GM12878 (cell line): ENCODE data around the gene GDE1. TPM values are rescaled to one million over a fixed set of nuclear protein-coding genes. Genes with fewer than 3 reads are reported as not detected.

Source experiments
- ATAC-seq: fragments of 200-7000 bp; cut with Tn5 transposase; 3 replicates; pipeline ENCODE4 v1.9.1; 2020; ENCODE audit warnings: mild to moderate bottlenecking, moderate library complexity
- BruUV-seq: library from RNA; stranded (reverse); fragments of 400-500 nt; replicated peaks from 2 replicates; lab custom pipeline; 2021; lab: Mats Ljungman, UMichigan
- CTCF ChIA-PET: fragments of 300-600 bp; sonication (Branson Sonifier 250); formaldehyde crosslinking; extraction: SDS; loops from one replicate; lab custom pipeline; 2021; ENCODE audit warnings: inconsistent platforms; lab: Yijun Ruan, JAX
- POLR2A ChIA-PET: fragments of 350-600 bp; formaldehyde crosslinking; extraction: SDS; loops from one replicate; lab custom pipeline; 2021; ENCODE audit warnings: inconsistent platforms; lab: Charles Lee
- RAD21 ChIA-PET: fragments of 300-600 bp; sonication (Branson Sonifier 250); formaldehyde crosslinking; loops from one replicate; lab custom pipeline; 2023; ENCODE audit warnings: antibody characterized with exemption; ENCODE audit not compliant: unreplicated experiment; lab: Charles Lee
- SMC1A ChIA-PET: fragments of 300-600 bp; sonication (Branson Sonifier 250); formaldehyde crosslinking; loops from one replicate; lab custom pipeline; 2023; ENCODE audit not compliant: unreplicated experiment, uncharacterized antibody; lab: Charles Lee
- DNase-seq: peaks from one replicate; pipeline ENCODE4 v3.0.0-alpha.2; 2011; ENCODE audit warnings: low read depth, low spot score
- FAIRE-seq: peaks from 3 replicates; lab custom pipeline; 2011; peaks lifted over from hg19 to GRCh38; lab: Jason Lieb, UNC
- H2AFZ ChIP-seq: 2 replicates; pipeline ENCODE4 v1.6.0; 2011; ENCODE audit warnings: low read depth, low read length, control low read depth; ENCODE audit not compliant: control insufficient read depth
- H3K27ac ChIP-seq: 2 replicates; pipeline ENCODE4 v1.5.1; 2011; ENCODE audit warnings: control low read depth; ENCODE audit not compliant: control insufficient read depth, insufficient read depth
- H3K27me3 ChIP-seq, 2 experiments: replicated peaks in 1 of 2; 2 replicates each; pipeline versions ENCODE4 v1.6.0 to v1.6.1; 2011; ENCODE audit warnings: low read length in 1 of 2; ENCODE audit not compliant: control insufficient read depth in 2 of 2, insufficient read depth in 2 of 2
- H3K36me3 ChIP-seq, 2 experiments: 2 replicates each; pipeline ENCODE4 v1.5.1; 2011; ENCODE audit warnings: low read length in 1 of 2; ENCODE audit not compliant: control insufficient read depth in 2 of 2, insufficient read depth in 2 of 2
- H3K4me1 ChIP-seq: 2 replicates; pipeline ENCODE4 v1.6.1; 2011; ENCODE audit warnings: mild to moderate bottlenecking, low read length, moderate library complexity, mixed read lengths; ENCODE audit not compliant: control insufficient read depth, insufficient read depth
- H3K4me2 ChIP-seq: 2 replicates; pipeline ENCODE4 v1.6.0; 2011; ENCODE audit warnings: control low read depth; ENCODE audit not compliant: control insufficient read depth, insufficient read depth
- H3K4me3 ChIP-seq: fragments of 200-600 bp; sonication (generic); 2 replicates; pipeline ENCODE4 v1.5.1; 2016
- H3K79me2 ChIP-seq: 2 replicates; pipeline ENCODE4 v1.6.0; 2011; ENCODE audit warnings: low read length; ENCODE audit not compliant: control insufficient read depth, insufficient read depth
- H3K9ac ChIP-seq: 2 replicates; pipeline ENCODE4 v1.8.0; 2011; ENCODE audit warnings: low read length, control low read depth, mixed read lengths; ENCODE audit not compliant: control insufficient read depth, insufficient read depth
- H3K9me3 ChIP-seq: replicated peaks from 3 replicates; pipeline ENCODE4 v1.5.1; 2011; ENCODE audit warnings: mild to moderate bottlenecking, low read length; ENCODE audit not compliant: control insufficient read depth, insufficient read depth
- H4K20me1 ChIP-seq: 2 replicates; pipeline ENCODE4 v1.6.0; 2011; ENCODE audit not compliant: control insufficient read depth, insufficient read depth
- EGR1 ChIP-seq, 2 experiments: IDR thresholded peaks; 1 replicate in 1 of 2; 2 replicates in 1 of 2; pipeline ENCODE4 v1.6.1; 2011 to 2012; ENCODE audit warnings: low read depth in 2 of 2, low read length in 2 of 2, borderline replicate concordance in 1 of 2, mild to moderate bottlenecking in 1 of 2, moderate library complexity in 1 of 2
- FOS ChIP-seq: IDR thresholded peaks from 3 replicates; pipeline ENCODE4 v1.6.1; 2011; ENCODE audit warnings: borderline replicate concordance; ENCODE audit not compliant: insufficient read length; ENCODE audit errors: extremely low read depth
- KLF5 ChIP-seq: fragments of 450-650 bp; IDR thresholded peaks from 2 replicates; pipeline ENCODE4 v1.6.1; 2014; ENCODE audit warnings: mild to moderate bottlenecking; ENCODE audit not compliant: partially characterized antibody
- NFYB ChIP-seq: IDR thresholded peaks from 2 replicates; pipeline ENCODE4 v1.6.1; 2011; ENCODE audit warnings: low read depth, mild to moderate bottlenecking, low read length, improper control_type of control experiment, moderate library complexity; ENCODE audit not compliant: insufficient read depth
- SMAD1 ChIP-seq: fragments of 450-650 bp; IDR thresholded peaks from 2 replicates; pipeline ENCODE4 v1.6.1; 2018; ENCODE audit warnings: mild to moderate bottlenecking, low read depth; ENCODE audit not compliant: partially characterized antibody
- TCF3 ChIP-seq: IDR thresholded peaks from 2 replicates; pipeline ENCODE4 v1.6.1; 2012; ENCODE audit warnings: low read depth, mild to moderate bottlenecking, low read length, borderline replicate concordance; ENCODE audit not compliant: insufficient read depth
- WGBS: methylation state at CpG from one replicate; pipeline ENCODE4 v1.1.6; 2016; ENCODE audit warnings: low lambda C conversion rate; ENCODE audit not compliant: insufficient replicate concordance, insufficient coverage; ENCODE audit errors: missing lambda C conversion rate; 5-methylcytosine and 5-hydroxymethylcytosine counted together
- in situ Hi-C: fragments of 300-500 bp; cut with MboI; formaldehyde crosslinking; loops from 9 replicates; pipeline ENCODE4 v1.14.3; 2018; ENCODE audit warnings: mixed read lengths
- intact Hi-C: fragments of 100-400 bp; cut with micrococcal nuclease; formaldehyde crosslinking; loops from one replicate; pipeline ENCODE4 v1.14.2; 2022; ENCODE audit not compliant: unreplicated experiment
- polyA plus RNA-seq, 11 experiments: library from polyadenylated mRNA; depleted of rRNA in 4 of 11; unstranded in 6 of 11; stranded (reverse) in 5 of 11; fragments of >200 nt; fragmentation: Nextera tagmentation in 4 of 11; fragmentation: Illumina TruSeq in 1 of 11; extraction: Ambion mirVana in 4 of 11; extraction: Trizol in 1 of 11; gene quantifications; 1 replicate in 1 of 11; 2 replicates in 10 of 11; pipeline versions ENCODE4 v1.2.1 to v1.2.3, GENCODE V29; 2011 to 2016; ENCODE audit warnings: inconsistent platforms in 2 of 11, missing spikeins in 2 of 11, low read depth in 1 of 11
- total RNA-seq, 4 experiments: library from RNA; depleted of rRNA in 3 of 4; stranded (reverse); fragments of >200 nt in 3 of 4; fragmentation: Illumina TruSeq in 1 of 4; extraction: Trizol in 1 of 4; gene quantifications; 2 replicates each; pipeline versions ENCODE4 v1.2.1 to v1.2.3, GENCODE V29; 2013 to 2021
- TF ChIP-seq, protein P1 (sequence below): fragments of 450-650 bp; IDR thresholded peaks from 2 replicates; pipeline ENCODE4 v1.6.1; 2017; ENCODE audit warnings: mild to moderate bottlenecking, low read depth, inconsistent platforms; ENCODE audit not compliant: poor library complexity, severe bottlenecking
- TF ChIP-seq, protein P2 (sequence below): IDR thresholded peaks from 2 replicates; pipeline ENCODE4 v1.6.1; 2011; ENCODE audit warnings: borderline replicate concordance, low read depth, mild to moderate bottlenecking, moderate library complexity, low read length; ENCODE audit not compliant: insufficient read depth, poor library complexity, severe bottlenecking
- TF ChIP-seq, protein P3 (sequence below): fragments of 450-650 bp; IDR thresholded peaks from 2 replicates; pipeline ENCODE4 v1.6.1; 2017; ENCODE audit warnings: mild to moderate bottlenecking, moderate library complexity
- TF ChIP-seq, protein P4 (sequence below): fragments of 450-650 bp; IDR thresholded peaks from 2 replicates; pipeline ENCODE4 v1.6.1; 2016; ENCODE audit warnings: mild to moderate bottlenecking
- TF ChIP-seq, protein P5 (sequence below): IDR thresholded peaks from 2 replicates; pipeline ENCODE4 v1.6.1; 2011; ENCODE audit warnings: borderline replicate concordance, low read depth, mild to moderate bottlenecking, moderate library complexity, mixed read lengths, low read length; ENCODE audit not compliant: insufficient read depth; ENCODE audit errors: extremely low read length

GDE1 gene
- total and polyA plus RNA-seq, 10 of the 15 experiments (the other 5 are each of a cell fraction or from before 2014, with no cell fraction given), result 14.8 to 31.8 (median 21.0) TPM

DNA sequence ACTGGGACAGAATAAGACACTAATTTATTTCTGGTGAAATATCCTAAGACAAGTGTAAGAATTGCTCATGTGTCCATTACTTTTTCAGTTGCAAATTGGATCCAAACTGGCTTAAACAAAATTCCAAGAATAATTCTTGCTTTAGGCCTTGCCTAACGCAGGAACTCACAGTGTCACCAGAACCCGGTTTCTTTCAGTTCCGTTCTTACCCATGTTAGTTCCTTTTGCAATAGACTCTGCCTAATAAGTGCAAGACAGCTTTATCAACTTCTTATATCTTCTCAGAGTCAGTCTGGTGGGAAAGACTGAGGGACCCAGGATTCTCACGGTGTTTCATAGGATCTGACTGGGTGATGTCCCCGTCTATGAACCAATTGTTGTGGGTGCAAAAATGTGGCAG, 24.7 kb downstream of the GDE1 start:
- no peak overlapping the region for H3K4me2 ChIP-seq
- no TSS peak for BruUV-seq
- SMC1A ChIA-PET, result no interaction called here
- CTCF ChIA-PET, result no interaction called here
- H3K4me3 ChIP-seq, result no peak overlapping the region
- RAD21 ChIA-PET, result no interaction called here
- no peaks in the 10 kb centered on the region for H3K27me3 ChIP-seq
- H3K27ac ChIP-seq, result no peak overlapping the region
- no peak overlapping the region for H2AFZ ChIP-seq
- DNase-seq, result no peak
- peaks cover 4% of the 10 kb centered on the region; the same call in 1 of the 2 replicates for H3K4me1 ChIP-seq
- ATAC-seq, result no peak
- H4K20me1 ChIP-seq, result no peaks in the 10 kb centered on the region
- no peaks in the 10 kb centered on the region for H3K79me2 ChIP-seq
- no peak for FAIRE-seq
- intact Hi-C loops, result no loop called here
- TF ChIP-seq, protein P1, sequence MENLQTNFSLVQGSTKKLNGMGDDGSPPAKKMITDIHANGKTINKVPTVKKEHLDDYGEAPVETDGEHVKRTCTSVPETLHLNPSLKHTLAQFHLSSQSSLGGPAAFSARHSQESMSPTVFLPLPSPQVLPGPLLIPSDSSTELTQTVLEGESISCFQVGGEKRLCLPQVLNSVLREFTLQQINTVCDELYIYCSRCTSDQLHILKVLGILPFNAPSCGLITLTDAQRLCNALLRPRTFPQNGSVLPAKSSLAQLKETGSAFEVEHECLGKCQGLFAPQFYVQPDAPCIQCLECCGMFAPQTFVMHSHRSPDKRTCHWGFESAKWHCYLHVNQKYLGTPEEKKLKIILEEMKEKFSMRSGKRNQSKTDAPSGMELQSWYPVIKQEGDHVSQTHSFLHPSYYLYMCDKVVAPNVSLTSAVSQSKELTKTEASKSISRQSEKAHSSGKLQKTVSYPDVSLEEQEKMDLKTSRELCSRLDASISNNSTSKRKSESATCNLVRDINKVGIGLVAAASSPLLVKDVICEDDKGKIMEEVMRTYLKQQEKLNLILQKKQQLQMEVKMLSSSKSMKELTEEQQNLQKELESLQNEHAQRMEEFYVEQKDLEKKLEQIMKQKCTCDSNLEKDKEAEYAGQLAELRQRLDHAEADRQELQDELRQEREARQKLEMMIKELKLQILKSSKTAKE, result no peak
- TF ChIP-seq SMAD1 (no peak), EGR1 (IDR thresholded peaks at IDR 0.05; ENCODE audit: borderline replicate concordance in 1 of 2, low read depth in 2 of 2, low read length in 2 of 2) (no peak), NFYB (no peak), KLF5 (no peak), TCF3 (no peak), FOS (no peak)
- TF ChIP-seq, protein P2, sequence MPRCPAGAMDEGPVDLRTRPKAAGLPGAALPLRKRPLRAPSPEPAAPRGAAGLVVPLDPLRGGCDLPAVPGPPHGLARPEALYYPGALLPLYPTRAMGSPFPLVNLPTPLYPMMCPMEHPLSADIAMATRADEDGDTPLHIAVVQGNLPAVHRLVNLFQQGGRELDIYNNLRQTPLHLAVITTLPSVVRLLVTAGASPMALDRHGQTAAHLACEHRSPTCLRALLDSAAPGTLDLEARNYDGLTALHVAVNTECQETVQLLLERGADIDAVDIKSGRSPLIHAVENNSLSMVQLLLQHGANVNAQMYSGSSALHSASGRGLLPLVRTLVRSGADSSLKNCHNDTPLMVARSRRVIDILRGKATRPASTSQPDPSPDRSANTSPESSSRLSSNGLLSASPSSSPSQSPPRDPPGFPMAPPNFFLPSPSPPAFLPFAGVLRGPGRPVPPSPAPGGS, result no peak
- TF ChIP-seq, protein P3, sequence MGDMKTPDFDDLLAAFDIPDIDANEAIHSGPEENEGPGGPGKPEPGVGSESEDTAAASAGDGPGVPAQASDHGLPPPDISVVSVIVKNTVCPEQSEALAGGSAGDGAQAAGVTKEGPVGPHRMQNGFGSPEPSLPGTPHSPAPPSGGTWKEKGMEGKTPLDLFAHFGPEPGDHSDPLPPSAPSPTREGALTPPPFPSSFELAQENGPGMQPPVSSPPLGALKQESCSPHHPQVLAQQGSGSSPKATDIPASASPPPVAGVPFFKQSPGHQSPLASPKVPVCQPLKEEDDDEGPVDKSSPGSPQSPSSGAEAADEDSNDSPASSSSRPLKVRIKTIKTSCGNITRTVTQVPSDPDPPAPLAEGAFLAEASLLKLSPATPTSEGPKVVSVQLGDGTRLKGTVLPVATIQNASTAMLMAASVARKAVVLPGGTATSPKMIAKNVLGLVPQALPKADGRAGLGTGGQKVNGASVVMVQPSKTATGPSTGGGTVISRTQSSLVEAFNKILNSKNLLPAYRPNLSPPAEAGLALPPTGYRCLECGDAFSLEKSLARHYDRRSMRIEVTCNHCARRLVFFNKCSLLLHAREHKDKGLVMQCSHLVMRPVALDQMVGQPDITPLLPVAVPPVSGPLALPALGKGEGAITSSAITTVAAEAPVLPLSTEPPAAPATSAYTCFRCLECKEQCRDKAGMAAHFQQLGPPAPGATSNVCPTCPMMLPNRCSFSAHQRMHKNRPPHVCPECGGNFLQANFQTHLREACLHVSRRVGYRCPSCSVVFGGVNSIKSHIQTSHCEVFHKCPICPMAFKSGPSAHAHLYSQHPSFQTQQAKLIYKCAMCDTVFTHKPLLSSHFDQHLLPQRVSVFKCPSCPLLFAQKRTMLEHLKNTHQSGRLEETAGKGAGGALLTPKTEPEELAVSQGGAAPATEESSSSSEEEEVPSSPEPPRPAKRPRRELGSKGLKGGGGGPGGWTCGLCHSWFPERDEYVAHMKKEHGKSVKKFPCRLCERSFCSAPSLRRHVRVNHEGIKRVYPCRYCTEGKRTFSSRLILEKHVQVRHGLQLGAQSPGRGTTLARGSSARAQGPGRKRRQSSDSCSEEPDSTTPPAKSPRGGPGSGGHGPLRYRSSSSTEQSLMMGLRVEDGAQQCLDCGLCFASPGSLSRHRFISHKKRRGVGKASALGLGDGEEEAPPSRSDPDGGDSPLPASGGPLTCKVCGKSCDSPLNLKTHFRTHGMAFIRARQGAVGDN, result no peak
- TF ChIP-seq, protein P4, sequence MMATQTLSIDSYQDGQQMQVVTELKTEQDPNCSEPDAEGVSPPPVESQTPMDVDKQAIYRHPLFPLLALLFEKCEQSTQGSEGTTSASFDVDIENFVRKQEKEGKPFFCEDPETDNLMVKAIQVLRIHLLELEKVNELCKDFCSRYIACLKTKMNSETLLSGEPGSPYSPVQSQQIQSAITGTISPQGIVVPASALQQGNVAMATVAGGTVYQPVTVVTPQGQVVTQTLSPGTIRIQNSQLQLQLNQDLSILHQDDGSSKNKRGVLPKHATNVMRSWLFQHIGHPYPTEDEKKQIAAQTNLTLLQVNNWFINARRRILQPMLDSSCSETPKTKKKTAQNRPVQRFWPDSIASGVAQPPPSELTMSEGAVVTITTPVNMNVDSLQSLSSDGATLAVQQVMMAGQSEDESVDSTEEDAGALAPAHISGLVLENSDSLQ, result no peak
- TF ChIP-seq, protein P5, sequence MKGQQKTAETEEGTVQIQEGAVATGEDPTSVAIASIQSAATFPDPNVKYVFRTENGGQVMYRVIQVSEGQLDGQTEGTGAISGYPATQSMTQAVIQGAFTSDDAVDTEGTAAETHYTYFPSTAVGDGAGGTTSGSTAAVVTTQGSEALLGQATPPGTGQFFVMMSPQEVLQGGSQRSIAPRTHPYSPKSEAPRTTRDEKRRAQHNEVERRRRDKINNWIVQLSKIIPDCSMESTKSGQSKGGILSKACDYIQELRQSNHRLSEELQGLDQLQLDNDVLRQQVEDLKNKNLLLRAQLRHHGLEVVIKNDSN, result no peak
- POLR2A ChIA-PET, result no interaction called here
- H3K9ac ChIP-seq, result no peak overlapping the region
- 99% methylated on average over 5 of the region's 5 CpGs for WGBS
- in situ Hi-C loops, result no loop called here
- H3K9me3 ChIP-seq, result no peaks in the 10 kb centered on the region
- peaks cover under 1 to 2% of the 10 kb centered on the region in 2 experiments; a peak in 3 of 4 replicates for H3K36me3 ChIP-seq
